ENCODE data around the gene PCED1B. TPM values are rescaled to one million over a fixed set of nuclear protein-coding genes. Genes with fewer than 3 reads are reported as not detected.

The PCED1B gene
- total and polyA plus RNA-seq, 2 experiments from 2014 or later = 5.1 to 6.6 TPM

DNA sequence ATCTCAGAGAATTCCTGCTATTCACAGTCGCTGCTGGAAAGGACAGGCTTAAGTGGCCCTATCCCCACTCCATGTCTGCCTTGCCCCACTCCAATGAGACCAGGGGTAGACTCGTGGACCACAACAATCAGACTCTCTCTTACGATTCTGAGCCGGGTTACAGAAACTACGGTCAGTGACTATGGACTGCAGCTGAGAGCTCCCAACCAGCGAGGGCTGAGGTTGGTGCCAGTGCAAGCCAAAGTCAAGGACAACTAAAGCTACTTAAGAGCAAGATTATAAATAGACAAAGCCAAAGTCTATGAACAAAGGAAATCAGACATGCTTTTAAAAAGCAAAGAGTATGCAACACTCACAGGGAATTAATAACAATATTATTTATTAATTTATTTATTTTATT lies 18.7 kb downstream of the PCED1B start:
- Mint-ChIP-seq H3K9me3 (no peaks in the 10 kb centered on the region), H3K27me3 (ENCODE audit: insufficient read depth, low read depth, poor library complexity) (no peaks in the 10 kb centered on the region), H3K4me3 (no peak overlapping the region), H3K36me3 (ENCODE audit: low read depth) (no peaks in the 10 kb centered on the region), H3K27ac (no peak overlapping the region; the same call in 1 of the 2 replicates), H3K4me1 (peaks cover 11% of the 10 kb centered on the region)
- DNase-seq (ENCODE audit: low spot score) (no peak), ATAC-seq (no peak)
- no peaks in the 10 kb centered on the region for H3K27me3 ChIP-seq (ENCODE audit: insufficient read depth)
- H3K4me3 ChIP-seq = no peak overlapping the region
- H3F3A ChIP-seq (replicated peaks; ENCODE audit: low read depth) = no peaks in the 10 kb centered on the region
- no peaks in the 10 kb centered on the region for H3K36me3 ChIP-seq (ENCODE audit: insufficient read depth)
- H2AFZ ChIP-seq = no peak overlapping the region
- no peaks in the 10 kb centered on the region for H3K79me2 ChIP-seq (replicated peaks; ENCODE audit: insufficient read depth)
- no peak for TF ChIP-seq STAT1 (IDR thresholded peaks at IDR 0.05; ENCODE audit: unreplicated experiment)
- TF ChIP-seq CREB1 (CRISPR knock-in tag; IDR thresholded peaks at IDR 0.05; ENCODE audit: low read depth) = no peak
- TF ChIP-seq ZNF114 (CRISPR knock-in tag; IDR thresholded peaks at IDR 0.05) = no peak
- no peak for TF ChIP-seq ZNF331 (CRISPR knock-in tag; IDR thresholded peaks at IDR 0.05; ENCODE audit: low read depth)
- TF ChIP-seq, protein P1, sequence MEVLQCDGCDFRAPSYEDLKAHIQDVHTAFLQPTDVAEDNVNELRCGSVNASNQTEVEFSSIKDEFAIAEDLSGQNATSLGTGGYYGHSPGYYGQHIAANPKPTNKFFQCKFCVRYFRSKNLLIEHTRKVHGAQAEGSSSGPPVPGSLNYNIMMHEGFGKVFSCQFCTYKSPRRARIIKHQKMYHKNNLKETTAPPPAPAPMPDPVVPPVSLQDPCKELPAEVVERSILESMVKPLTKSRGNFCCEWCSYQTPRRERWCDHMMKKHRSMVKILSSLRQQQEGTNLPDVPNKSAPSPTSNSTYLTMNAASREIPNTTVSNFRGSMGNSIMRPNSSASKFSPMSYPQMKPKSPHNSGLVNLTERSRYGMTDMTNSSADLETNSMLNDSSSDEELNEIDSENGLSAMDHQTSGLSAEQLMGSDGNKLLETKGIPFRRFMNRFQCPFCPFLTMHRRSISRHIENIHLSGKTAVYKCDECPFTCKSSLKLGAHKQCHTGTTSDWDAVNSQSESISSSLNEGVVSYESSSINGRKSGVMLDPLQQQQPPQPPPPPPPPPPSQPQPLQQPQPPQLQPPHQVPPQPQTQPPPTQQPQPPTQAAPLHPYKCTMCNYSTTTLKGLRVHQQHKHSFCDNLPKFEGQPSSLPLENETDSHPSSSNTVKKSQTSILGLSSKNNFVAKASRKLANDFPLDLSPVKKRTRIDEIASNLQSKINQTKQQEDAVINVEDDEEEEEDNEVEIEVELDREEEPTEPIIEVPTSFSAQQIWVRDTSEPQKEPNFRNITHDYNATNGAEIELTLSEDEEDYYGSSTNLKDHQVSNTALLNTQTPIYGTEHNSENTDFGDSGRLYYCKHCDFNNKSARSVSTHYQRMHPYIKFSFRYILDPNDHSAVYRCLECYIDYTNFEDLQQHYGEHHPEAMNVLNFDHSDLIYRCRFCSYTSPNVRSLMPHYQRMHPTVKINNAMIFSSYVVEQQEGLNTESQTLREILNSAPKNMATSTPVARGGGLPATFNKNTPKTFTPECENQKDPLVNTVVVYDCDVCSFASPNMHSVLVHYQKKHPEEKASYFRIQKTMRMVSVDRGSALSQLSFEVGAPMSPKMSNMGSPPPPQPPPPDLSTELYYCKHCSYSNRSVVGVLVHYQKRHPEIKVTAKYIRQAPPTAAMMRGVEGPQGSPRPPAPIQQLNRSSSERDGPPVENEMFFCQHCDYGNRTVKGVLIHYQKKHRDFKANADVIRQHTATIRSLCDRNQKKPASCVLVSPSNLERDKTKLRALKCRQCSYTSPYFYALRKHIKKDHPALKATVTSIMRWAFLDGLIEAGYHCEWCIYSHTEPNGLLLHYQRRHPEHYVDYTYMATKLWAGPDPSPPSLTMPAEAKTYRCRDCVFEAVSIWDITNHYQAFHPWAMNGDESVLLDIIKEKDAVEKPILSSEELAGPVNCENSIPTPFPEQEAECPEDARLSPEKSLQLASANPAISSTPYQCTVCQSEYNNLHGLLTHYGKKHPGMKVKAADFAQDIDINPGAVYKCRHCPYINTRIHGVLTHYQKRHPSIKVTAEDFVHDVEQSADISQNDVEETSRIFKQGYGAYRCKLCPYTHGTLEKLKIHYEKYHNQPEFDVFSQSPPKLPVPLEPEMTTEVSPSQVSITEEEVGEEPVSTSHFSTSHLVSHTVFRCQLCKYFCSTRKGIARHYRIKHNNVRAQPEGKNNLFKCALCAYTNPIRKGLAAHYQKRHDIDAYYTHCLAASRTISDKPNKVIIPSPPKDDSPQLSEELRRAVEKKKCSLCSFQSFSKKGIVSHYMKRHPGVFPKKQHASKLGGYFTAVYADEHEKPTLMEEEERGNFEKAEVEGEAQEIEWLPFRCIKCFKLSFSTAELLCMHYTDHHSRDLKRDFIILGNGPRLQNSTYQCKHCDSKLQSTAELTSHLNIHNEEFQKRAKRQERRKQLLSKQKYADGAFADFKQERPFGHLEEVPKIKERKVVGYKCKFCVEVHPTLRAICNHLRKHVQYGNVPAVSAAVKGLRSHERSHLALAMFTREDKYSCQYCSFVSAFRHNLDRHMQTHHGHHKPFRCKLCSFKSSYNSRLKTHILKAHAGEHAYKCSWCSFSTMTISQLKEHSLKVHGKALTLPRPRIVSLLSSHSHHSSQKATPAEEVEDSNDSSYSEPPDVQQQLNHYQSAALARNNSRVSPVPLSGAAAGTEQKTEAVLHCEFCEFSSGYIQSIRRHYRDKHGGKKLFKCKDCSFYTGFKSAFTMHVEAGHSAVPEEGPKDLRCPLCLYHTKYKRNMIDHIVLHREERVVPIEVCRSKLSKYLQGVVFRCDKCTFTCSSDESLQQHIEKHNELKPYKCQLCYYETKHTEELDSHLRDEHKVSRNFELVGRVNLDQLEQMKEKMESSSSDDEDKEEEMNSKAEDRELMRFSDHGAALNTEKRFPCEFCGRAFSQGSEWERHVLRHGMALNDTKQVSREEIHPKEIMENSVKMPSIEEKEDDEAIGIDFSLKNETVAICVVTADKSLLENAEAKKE (CRISPR knock-in tag; IDR thresholded peaks at IDR 0.05) = no peak
- TF ChIP-seq, protein P2, sequence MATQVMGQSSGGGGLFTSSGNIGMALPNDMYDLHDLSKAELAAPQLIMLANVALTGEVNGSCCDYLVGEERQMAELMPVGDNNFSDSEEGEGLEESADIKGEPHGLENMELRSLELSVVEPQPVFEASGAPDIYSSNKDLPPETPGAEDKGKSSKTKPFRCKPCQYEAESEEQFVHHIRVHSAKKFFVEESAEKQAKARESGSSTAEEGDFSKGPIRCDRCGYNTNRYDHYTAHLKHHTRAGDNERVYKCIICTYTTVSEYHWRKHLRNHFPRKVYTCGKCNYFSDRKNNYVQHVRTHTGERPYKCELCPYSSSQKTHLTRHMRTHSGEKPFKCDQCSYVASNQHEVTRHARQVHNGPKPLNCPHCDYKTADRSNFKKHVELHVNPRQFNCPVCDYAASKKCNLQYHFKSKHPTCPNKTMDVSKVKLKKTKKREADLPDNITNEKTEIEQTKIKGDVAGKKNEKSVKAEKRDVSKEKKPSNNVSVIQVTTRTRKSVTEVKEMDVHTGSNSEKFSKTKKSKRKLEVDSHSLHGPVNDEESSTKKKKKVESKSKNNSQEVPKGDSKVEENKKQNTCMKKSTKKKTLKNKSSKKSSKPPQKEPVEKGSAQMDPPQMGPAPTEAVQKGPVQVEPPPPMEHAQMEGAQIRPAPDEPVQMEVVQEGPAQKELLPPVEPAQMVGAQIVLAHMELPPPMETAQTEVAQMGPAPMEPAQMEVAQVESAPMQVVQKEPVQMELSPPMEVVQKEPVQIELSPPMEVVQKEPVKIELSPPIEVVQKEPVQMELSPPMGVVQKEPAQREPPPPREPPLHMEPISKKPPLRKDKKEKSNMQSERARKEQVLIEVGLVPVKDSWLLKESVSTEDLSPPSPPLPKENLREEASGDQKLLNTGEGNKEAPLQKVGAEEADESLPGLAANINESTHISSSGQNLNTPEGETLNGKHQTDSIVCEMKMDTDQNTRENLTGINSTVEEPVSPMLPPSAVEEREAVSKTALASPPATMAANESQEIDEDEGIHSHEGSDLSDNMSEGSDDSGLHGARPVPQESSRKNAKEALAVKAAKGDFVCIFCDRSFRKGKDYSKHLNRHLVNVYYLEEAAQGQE (IDR thresholded peaks at IDR 0.05; ENCODE audit: unreplicated experiment) = no peak
- no peak for TF ChIP-seq NANOG (IDR thresholded peaks at IDR 0.05; ENCODE audit: borderline replicate concordance)
- TF ChIP-seq JUNB (IDR thresholded peaks at IDR 0.05; ENCODE audit: unreplicated experiment) = no peak
- no peak for TF ChIP-seq POLR2AphosphoS5 (IDR thresholded peaks at IDR 0.05; ENCODE audit: low read depth)
- TF ChIP-seq, protein P3, sequence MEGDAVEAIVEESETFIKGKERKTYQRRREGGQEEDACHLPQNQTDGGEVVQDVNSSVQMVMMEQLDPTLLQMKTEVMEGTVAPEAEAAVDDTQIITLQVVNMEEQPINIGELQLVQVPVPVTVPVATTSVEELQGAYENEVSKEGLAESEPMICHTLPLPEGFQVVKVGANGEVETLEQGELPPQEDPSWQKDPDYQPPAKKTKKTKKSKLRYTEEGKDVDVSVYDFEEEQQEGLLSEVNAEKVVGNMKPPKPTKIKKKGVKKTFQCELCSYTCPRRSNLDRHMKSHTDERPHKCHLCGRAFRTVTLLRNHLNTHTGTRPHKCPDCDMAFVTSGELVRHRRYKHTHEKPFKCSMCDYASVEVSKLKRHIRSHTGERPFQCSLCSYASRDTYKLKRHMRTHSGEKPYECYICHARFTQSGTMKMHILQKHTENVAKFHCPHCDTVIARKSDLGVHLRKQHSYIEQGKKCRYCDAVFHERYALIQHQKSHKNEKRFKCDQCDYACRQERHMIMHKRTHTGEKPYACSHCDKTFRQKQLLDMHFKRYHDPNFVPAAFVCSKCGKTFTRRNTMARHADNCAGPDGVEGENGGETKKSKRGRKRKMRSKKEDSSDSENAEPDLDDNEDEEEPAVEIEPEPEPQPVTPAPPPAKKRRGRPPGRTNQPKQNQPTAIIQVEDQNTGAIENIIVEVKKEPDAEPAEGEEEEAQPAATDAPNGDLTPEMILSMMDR (conservative IDR thresholded peaks at IDR 0.05; ENCODE audit: low read depth in 2 of 2) = no peak
- TF ChIP-seq EZH2 (IDR thresholded peaks at IDR 0.05; ENCODE audit: low read depth, unreplicated experiment) = no peak
- TF ChIP-seq, protein P4, sequence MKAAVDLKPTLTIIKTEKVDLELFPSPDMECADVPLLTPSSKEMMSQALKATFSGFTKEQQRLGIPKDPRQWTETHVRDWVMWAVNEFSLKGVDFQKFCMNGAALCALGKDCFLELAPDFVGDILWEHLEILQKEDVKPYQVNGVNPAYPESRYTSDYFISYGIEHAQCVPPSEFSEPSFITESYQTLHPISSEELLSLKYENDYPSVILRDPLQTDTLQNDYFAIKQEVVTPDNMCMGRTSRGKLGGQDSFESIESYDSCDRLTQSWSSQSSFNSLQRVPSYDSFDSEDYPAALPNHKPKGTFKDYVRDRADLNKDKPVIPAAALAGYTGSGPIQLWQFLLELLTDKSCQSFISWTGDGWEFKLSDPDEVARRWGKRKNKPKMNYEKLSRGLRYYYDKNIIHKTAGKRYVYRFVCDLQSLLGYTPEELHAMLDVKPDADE (IDR thresholded peaks at IDR 0.05) = no peak
- no peak for TF ChIP-seq EZH2phosphoT487 (IDR thresholded peaks at IDR 0.05; ENCODE audit: unreplicated experiment)
- no peaks in the 10 kb centered on the region for H3K4me1 ChIP-seq (ENCODE audit: insufficient read depth)
- H4K20me1 ChIP-seq (replicated peaks; ENCODE audit: insufficient read depth) = no peaks in the 10 kb centered on the region
- H3K4me2 ChIP-seq = no peak overlapping the region
- H3K27ac ChIP-seq (ENCODE audit: low read depth) = no peak overlapping the region
- H3K9me2 ChIP-seq (ENCODE audit: insufficient read depth) = no peaks in the 10 kb centered on the region; the same call in 1 of the 2 replicates

Data from GM23338 (cell line).